ENCODE measurements around the gene FAM163B.

FAM163B gene

GRCh38 chr9:133631111-133631510 is 21.9 kb upstream of the FAM163B start:
- no peak for TF ChIP-seq CTCF (IDR thresholded peaks at IDR 0.05)

GRCh38 chr9:133629221-133630110 is 20.3 kb upstream of the FAM163B start:
- TF ChIP-seq CTCF (IDR thresholded peaks at IDR 0.05) = no peak

GRCh38 chr9:133628766-133629165 is 19.6 kb upstream of the FAM163B start:
- no peak for TF ChIP-seq CTCF (IDR thresholded peaks at IDR 0.05)

- no peak for TF ChIP-seq CTCF (IDR thresholded peaks at IDR 0.05)
These were observed 18.2 kb upstream of the FAM163B start for GRCh38 chr9:133627341-133627740.

GRCh38 chr9:133622555-133622954 is 13.4 kb upstream of the FAM163B start:
- no peak for TF ChIP-seq CTCF (IDR thresholded peaks at IDR 0.05)

- TF ChIP-seq CTCF (IDR thresholded peaks at IDR 0.05) = no peak
These were observed 12.6 kb upstream of the FAM163B start for GRCh38 chr9:133621725-133622267.

- no peak for TF ChIP-seq CTCF (IDR thresholded peaks at IDR 0.05)
These were observed 10.6 kb upstream of the FAM163B start for GRCh38 chr9:133619791-133620190.
